Measurements from ENCODE around the gene CA12. TPM values are rescaled to one million over a fixed set of nuclear protein-coding genes. Genes with fewer than 3 reads are reported as not detected.
A peak's percentile ranks its signal among the peaks of the same experiment; 100 is the strongest.

CA12 gene
- total RNA-seq, 2 experiments from 2014 or later, result 0.32 to 0.46 TPM

GRCh38 chr15:63412551-63412950, 30.9 kb upstream of the CA12 start:
- Mint-ChIP-seq H3K4me1 (no peaks in the 10 kb centered on the region), H3K4me3 (no peak overlapping the region), H3K27ac (no peak overlapping the region), H3K9me3 (ENCODE audit: low read depth) (no peaks in the 10 kb centered on the region), H3K27me3 (peaks cover 3% of the 10 kb centered on the region), H3K36me3 (ENCODE audit: low read depth) (no peaks in the 10 kb centered on the region)
- intact Hi-C loops (cut with DNase I, micrococcal nuclease), result no loop called here
- DNase-seq (no peak), ATAC-seq (no peak)
- CTCF ChIA-PET, result interaction anchor here (0.6 to 0.7 kb wide), 2 partner anchors 121 to 502 kb away, joined by 3 read pairs; no protein-coding TSS in a partner anchor
- POLR2A ChIA-PET, result no interaction called here

- ChIA-PET POLR2A (no interaction called here), CTCF (interaction anchor here (0.7 kb wide), 1 partner anchor 120 kb away, joined by 3 read pairs; no protein-coding TSS in a partner anchor)
- DNase-seq, result no peak
- no peaks in the 10 kb centered on the region for H3K9me3 Mint-ChIP-seq (ENCODE audit: low read depth)
- no peak overlapping the region for H3K27ac Mint-ChIP-seq
- no peaks in the 10 kb centered on the region for H3K4me1 Mint-ChIP-seq
- no peak for ATAC-seq
- H3K4me3 Mint-ChIP-seq, result no peak overlapping the region
- H3K27me3 Mint-ChIP-seq, result peaks cover 3% of the 10 kb centered on the region
- intact Hi-C loops (cut with DNase I, micrococcal nuclease), result no loop called here
- H3K36me3 Mint-ChIP-seq (ENCODE audit: low read depth), result no peaks in the 10 kb centered on the region
These were observed 30.2 kb upstream of the CA12 start for GRCh38 chr15:63411866-63412265.

GRCh38 chr15:63409179-63409578, 27.5 kb upstream of the CA12 start:
- Mint-ChIP-seq H3K9me3 (ENCODE audit: low read depth) (no peaks in the 10 kb centered on the region), H3K4me3 (no peak overlapping the region)
- intact Hi-C loops (cut with DNase I, micrococcal nuclease), result no loop called here

GRCh38 chr15:63408524-63408923, 26.9 kb upstream of the CA12 start:
- CTCF ChIA-PET, result no interaction called here
- Mint-ChIP-seq H3K4me3 (no peak overlapping the region), H3K36me3 (ENCODE audit: low read depth) (no peaks in the 10 kb centered on the region), H3K27me3 (peaks cover 3% of the 10 kb centered on the region), H3K4me1 (peaks cover 6% of the 10 kb centered on the region), H3K9me3 (ENCODE audit: low read depth) (no peaks in the 10 kb centered on the region), H3K27ac (no peak overlapping the region)
- intact Hi-C loops (cut with DNase I, micrococcal nuclease), result no loop called here
- ATAC-seq (no peak), DNase-seq (no peak)
- POLR2A ChIA-PET, result no interaction called here

More at GRCh38 chr15:63409179-63409578, 27.5 kb upstream of the CA12 start:
- DNase-seq, result no peak
- ChIA-PET CTCF (no interaction called here), POLR2A (no interaction called here)
- no peak for ATAC-seq
- peaks cover 6% of the 10 kb centered on the region for H3K4me1 Mint-ChIP-seq
- peaks cover 3% of the 10 kb centered on the region for H3K27me3 Mint-ChIP-seq
- no peak overlapping the region for H3K27ac Mint-ChIP-seq
- no peaks in the 10 kb centered on the region for H3K36me3 Mint-ChIP-seq (ENCODE audit: low read depth)

- no peak overlapping the region for H3K4me3 Mint-ChIP-seq
- CTCF ChIA-PET, result interaction anchor here (0.7 kb wide), 1 partner anchor 175 kb away, joined by 4 read pairs; no protein-coding TSS in a partner anchor
- intact Hi-C loops (cut with DNase I, micrococcal nuclease), result no loop called here
- no peaks in the 10 kb centered on the region for H3K9me3 Mint-ChIP-seq (ENCODE audit: low read depth)
- no peak overlapping the region for H3K27ac Mint-ChIP-seq
- DNase-seq (no peak), ATAC-seq (no peak)
- H3K4me1 Mint-ChIP-seq, result peaks cover 6% of the 10 kb centered on the region
- H3K27me3 Mint-ChIP-seq, result peaks cover 1% of the 10 kb centered on the region
- POLR2A ChIA-PET, result no interaction called here
- no peaks in the 10 kb centered on the region for H3K36me3 Mint-ChIP-seq (ENCODE audit: low read depth)
These were observed 26.0 kb upstream of the CA12 start for GRCh38 chr15:63407612-63408011.

- H3K27me3 Mint-ChIP-seq, result no peaks in the 10 kb centered on the region
- H3K9me3 Mint-ChIP-seq (ENCODE audit: low read depth), result no peaks in the 10 kb centered on the region
- no peaks in the 10 kb centered on the region for H3K36me3 Mint-ChIP-seq (ENCODE audit: low read depth)
- DNase-seq (no peak), ATAC-seq (no peak)
- H3K4me3 Mint-ChIP-seq, result no peak overlapping the region
- ChIA-PET CTCF (interaction anchor here (0.6 to 1.7 kb wide), 5 partner anchors 9 to 358 kb away, joined by 3 to 4 read pairs (median 3); no protein-coding TSS in a partner anchor), POLR2A (no interaction called here)
- intact Hi-C loops (cut with DNase I, micrococcal nuclease), result no loop called here
- no peak overlapping the region for H3K27ac Mint-ChIP-seq
- peaks cover 12% of the 10 kb centered on the region for H3K4me1 Mint-ChIP-seq
These were observed 24.2 kb upstream of the CA12 start for GRCh38 chr15:63405683-63406390.

- H3K4me3 Mint-ChIP-seq, result no peak overlapping the region
- DNase-seq (no peak), ATAC-seq (no peak)
- H3K36me3 Mint-ChIP-seq (ENCODE audit: low read depth), result no peaks in the 10 kb centered on the region
- peaks cover 13% of the 10 kb centered on the region for H3K4me1 Mint-ChIP-seq
- H3K27me3 Mint-ChIP-seq, result no peaks in the 10 kb centered on the region
- ChIA-PET POLR2A (no interaction called here), CTCF (interaction anchor here (1.3 to 2.1 kb wide), 6 partner anchors 9 to 357 kb away, joined by 3 to 15 read pairs (median 4); no protein-coding TSS in a partner anchor)
- peak overlapping the region; percentile 31 for H3K27ac Mint-ChIP-seq
- H3K9me3 Mint-ChIP-seq (ENCODE audit: low read depth), result no peaks in the 10 kb centered on the region
- intact Hi-C loops (cut with DNase I, micrococcal nuclease), result no loop called here
These were observed 23.5 kb upstream of the CA12 start for GRCh38 chr15:63405159-63405558.

- CTCF ChIA-PET, result interaction anchor here (0.7 to 2.8 kb wide), 16 partner anchors 11 to 356 kb away, joined by 3 to 33 read pairs (median 4); no protein-coding TSS in a partner anchor
- Mint-ChIP-seq H3K27ac (no peak overlapping the region), H3K27me3 (peaks cover 6% of the 10 kb centered on the region), H3K4me3 (no peak overlapping the region), H3K36me3 (ENCODE audit: low read depth) (no peaks in the 10 kb centered on the region), H3K9me3 (ENCODE audit: low read depth) (no peaks in the 10 kb centered on the region), H3K4me1 (peaks cover 17% of the 10 kb centered on the region)
- intact Hi-C loops (cut with DNase I, micrococcal nuclease), result loop anchor here (1.0 to 5.0 kb wide), 8 partner anchors 115 to 501 kb away; partner anchors contain the start of gene LACTB (in 1 of the 2)
- DNase-seq (no peak), ATAC-seq (peak; percentile 16)
- POLR2A ChIA-PET, result interaction anchor here (0.6 kb wide), 1 partner anchor 111 kb away, joined by 3 read pairs; no protein-coding TSS in a partner anchor
These were observed 21.8 kb upstream of the CA12 start for GRCh38 chr15:63403254-63403945.

GRCh38 chr15:63402498-63403253, 21.0 kb upstream of the CA12 start:
- Mint-ChIP-seq H3K4me1 (peaks cover 17% of the 10 kb centered on the region), H3K36me3 (ENCODE audit: low read depth) (no peaks in the 10 kb centered on the region), H3K4me3 (no peak overlapping the region), H3K9me3 (ENCODE audit: low read depth) (no peaks in the 10 kb centered on the region), H3K27ac (no peak overlapping the region), H3K27me3 (peaks cover 6% of the 10 kb centered on the region)
- intact Hi-C loops (cut with DNase I, micrococcal nuclease), result loop anchor here (1.0 to 5.0 kb wide), 9 partner anchors 113 to 500 kb away; partner anchors contain the start of gene LACTB (in 1 of the 2)
- DNase-seq (no peak), ATAC-seq (peak; percentile 57)
- POLR2A ChIA-PET, result interaction anchor here (0.6 kb wide), 1 partner anchor 111 kb away, joined by 3 read pairs; no protein-coding TSS in a partner anchor
- CTCF ChIA-PET, result interaction anchor here (0.6 to 2.8 kb wide), 17 partner anchors 10 to 355 kb away, joined by 3 to 33 read pairs (median 3); partner anchors contain the start of gene RPS27L

- Mint-ChIP-seq H3K9me3 (ENCODE audit: low read depth) (no peaks in the 10 kb centered on the region), H3K27ac (no peak overlapping the region), H3K4me3 (no peak overlapping the region), H3K27me3 (peaks cover 6% of the 10 kb centered on the region), H3K4me1 (peaks cover 23% of the 10 kb centered on the region), H3K36me3 (ENCODE audit: low read depth) (no peaks in the 10 kb centered on the region)
- intact Hi-C loops (cut with DNase I, micrococcal nuclease), result loop anchor here (1.0 to 5.0 kb wide), 7 partner anchors 113 to 500 kb away; partner anchors contain the start of gene LACTB (in 1 of the 2)
- ChIA-PET CTCF (interaction anchor here (0.6 to 2.8 kb wide), 19 partner anchors 10 to 355 kb away, joined by 3 to 33 read pairs (median 4); partner anchors contain the start of gene RPS27L), POLR2A (no interaction called here)
- ATAC-seq, result no peak
- no peak for DNase-seq
These were observed 20.3 kb upstream of the CA12 start for GRCh38 chr15:63401714-63402497.

Data from activated CD4-positive, alpha-beta T cell treated with anti-CD3 and anti-CD28 coated beads for 36 hours (primary cell).